NCI-H2196 treated with DMSO at 0.1 percent for 48 hours (cell line): ENCODE data around the gene TPI1.
"Not testable (repeated sequence)": the region's sequence is repeated elsewhere in the genome, so short reads cannot be mapped to it uniquely, and the experiment has no call there.

Experiments
- DNase-seq: peaks from one replicate; lab custom pipeline; 2025; ENCODE audit not compliant: unreplicated experiment; lab: John Stamatoyannopoulos, UW

The TPI1 gene

GRCh38 chr12:6890789-6891645 is 23.7 kb downstream of the TPI1 start:
- DNase-seq, result peak; percentile 55

- no peak for DNase-seq
Observed at GRCh38 chr12:6891646-6892001, 24.3 kb downstream of the TPI1 start.

GRCh38 chr12:6892683-6893082 is 25.4 kb downstream of the TPI1 start:
- not testable (repeated sequence) for DNase-seq

GRCh38 chr12:6894321-6894720 is 27.0 kb downstream of the TPI1 start:
- DNase-seq, result no peak

DNA sequence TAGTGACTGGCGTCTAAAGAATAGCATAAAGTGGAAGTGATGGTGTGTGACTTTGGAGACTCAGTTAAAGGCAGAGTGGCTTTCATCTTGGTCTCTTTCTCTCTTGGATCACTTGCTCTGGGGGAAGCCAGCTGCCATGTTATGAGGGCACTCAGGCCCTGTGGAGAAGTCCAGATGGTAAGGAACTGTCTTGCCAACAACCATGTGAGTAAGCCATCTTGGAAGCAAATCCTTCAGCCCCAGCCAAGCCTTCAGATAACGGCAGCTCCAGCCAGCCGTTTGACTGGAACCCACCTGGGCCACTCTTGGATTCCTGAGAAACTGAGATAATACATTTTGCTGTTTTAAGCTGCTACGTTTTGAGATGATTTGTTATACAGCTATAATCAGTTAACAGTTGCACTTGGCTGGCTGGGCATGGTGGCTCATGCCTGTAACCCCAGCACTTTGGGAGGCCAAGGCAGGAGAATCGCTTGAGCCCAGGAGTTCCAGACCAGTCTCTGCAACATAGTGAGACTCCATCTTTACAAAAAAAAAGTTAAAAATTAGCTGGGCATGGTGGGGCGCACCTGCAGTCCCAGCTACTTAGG is 29.6 kb downstream of the TPI1 start:
- DNase-seq, result no peak

GRCh38 chr12:6899427-6899826 is 32.1 kb downstream of the TPI1 start:
- no peak for DNase-seq

DNA sequence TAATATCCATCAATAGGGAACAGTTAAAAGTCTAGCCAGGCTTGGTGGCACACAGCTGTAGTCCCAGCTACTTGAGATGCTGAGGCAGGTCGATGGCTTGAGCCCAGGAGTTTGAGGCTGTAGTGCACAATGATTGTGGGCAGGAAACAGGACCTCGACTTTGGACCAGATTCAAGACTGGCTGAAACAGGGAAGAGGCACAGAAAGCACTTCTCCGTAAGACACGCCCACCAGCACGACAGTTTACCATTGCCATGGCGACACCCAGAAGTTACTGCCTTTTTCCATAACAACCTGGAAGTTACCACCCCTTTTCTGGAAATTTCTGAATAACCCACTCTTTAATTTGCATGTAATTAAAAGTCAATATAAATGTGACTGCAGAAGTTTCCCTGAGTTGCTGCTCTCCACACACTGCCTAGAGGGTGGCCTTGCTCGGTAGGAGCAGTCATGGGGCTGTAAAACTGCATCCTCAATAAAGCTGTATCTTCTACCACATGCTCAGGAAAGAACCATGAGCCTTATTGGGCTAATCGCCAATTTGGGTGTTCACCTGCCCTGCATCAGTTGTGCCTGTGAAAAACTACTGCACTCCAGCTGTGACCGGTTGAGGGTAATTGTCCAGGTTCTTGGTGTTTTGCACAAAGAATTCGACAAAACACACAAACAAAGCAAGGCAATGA is 32.6 kb downstream of the TPI1 start:
- peak; percentile 38 for DNase-seq

- no peak for DNase-seq
Observed at GRCh38 chr12:6902448-6902847, 35.1 kb downstream of the TPI1 start.

DNA sequence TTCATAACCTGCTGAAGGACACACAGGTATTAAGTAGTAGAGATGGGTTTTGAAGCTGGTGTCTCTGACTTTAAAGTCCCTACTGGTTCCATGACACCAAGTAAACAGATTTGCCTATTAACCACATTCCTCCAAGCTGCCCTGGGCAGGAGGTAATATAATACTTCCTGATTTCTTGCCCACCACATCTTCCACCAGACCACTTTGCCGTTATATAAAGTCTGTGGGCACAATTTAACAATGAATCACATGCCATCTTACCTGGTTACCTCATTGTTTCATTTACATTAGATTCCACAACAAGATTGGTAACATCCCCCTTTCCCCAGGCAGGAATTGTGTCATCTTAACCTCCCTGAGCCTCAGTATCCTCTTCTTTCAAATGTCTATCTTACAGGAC is 36.4 kb downstream of the TPI1 start:
- DNase-seq, result no peak

DNA sequence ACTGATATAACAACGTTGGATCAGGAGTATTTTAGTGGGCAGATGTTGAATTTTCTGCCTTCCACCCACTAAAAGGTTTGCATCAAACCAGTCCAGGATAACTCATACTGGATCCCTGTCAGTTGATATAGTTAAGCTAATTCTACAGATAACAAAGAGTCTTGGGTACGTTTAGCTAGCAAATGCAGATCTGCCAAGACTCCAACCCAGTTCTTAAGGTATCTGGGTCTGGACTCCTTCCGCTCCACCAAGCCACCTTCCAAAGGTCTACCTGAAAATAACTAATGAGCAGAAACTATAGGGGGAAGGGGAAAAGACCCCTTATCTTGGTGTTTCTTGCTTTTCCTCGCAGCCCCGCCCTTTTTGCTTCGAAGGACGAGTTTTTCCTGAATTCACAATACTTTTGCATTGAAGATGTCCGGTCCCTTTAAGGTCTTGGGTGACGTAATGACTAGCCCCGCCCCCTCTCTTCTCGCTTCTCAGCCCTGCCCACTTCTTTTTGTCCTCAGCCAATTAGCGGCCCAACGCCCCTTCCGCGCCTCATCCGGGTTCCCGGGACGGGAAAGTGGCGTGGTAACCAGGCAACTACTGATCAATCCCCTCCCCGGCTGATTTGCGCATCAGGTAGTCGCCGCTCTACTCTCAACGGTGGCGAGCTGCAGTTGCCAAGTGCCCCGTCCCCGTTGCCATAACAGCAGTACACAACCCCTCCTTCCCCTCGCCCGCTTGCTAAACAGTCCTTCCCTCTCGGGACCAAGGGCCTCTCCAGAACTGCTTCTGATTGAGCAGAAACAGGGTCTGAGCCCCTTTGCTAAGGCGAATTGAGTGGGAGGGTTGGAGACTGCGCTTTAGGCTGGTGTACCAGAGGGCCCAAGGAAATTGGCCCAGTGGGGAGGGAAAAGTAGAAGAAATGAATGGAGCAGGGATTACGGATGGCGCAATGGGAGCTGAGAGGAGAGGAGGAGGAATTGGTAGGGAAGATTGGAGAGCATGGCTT is 37.2 kb downstream of the TPI1 start, which contains the start of gene LRRC23:
LRRC23 (plus strand) TSS at position 543 of the 997 bp plus-strand sequence. CDS start 812 bp downstream, outside the sequence.
- peak; percentile 76 for DNase-seq

- no peak for DNase-seq
Observed at GRCh38 chr12:6905414-6906040, 38.2 kb downstream of the TPI1 start.

DNA sequence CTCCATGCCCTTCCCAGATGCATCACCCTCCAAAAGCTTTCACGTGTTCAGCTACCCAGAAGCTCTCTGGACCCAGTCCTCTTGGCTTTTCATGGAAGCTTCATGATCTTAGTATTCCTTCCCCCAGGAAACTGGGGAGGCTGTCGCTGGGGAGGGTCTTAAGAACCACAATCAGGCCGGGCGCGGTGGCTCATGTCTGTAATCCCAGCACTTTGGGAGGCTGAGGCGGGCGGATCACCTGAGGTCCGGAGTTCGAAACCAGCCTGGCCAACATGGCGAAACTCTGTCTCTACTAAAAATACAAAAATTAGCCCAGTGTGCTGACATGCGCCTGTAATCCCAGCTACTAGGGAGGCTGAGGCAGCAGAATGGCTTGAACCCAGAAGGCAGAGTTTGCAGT is 40.8 kb downstream of the TPI1 start:
- not testable (repeated sequence) for DNase-seq

DNA sequence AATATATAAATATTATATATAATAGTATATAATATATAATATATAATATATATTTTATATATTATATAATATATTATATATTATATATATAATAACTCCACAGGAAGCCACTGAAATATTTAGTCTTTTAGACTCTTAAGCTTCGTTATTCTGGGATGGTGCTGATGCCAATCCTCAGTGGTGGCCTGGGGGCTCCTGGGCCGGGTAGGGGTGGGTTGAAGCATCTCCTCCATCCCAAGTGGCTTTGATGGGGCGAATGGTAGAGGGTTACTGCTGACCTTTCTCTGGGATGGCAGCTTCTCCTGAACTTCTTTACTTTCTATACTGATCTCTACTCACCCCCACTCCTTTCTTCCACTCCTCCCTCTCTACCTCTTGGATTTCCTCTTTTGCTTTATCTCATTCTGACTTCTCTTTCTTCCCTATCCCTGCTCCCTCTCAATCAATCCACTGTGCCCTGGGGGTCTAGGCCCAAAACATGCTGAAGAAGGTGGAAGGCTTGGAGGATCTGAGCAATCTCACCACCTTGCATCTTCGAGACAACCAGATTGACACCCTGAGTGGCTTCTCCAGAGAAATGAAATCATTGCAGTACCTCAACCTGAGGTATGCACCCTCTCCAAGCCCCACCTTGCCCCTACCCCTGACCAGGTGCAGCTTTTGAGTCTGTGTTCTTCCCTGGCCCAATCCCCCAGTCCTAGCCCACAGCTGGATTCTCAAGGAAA is 42.3 kb downstream of the TPI1 start:
- no peak for DNase-seq

- no peak for DNase-seq
Observed at GRCh38 chr12:6912164-6912935, 45.0 kb downstream of the TPI1 start.

DNA sequence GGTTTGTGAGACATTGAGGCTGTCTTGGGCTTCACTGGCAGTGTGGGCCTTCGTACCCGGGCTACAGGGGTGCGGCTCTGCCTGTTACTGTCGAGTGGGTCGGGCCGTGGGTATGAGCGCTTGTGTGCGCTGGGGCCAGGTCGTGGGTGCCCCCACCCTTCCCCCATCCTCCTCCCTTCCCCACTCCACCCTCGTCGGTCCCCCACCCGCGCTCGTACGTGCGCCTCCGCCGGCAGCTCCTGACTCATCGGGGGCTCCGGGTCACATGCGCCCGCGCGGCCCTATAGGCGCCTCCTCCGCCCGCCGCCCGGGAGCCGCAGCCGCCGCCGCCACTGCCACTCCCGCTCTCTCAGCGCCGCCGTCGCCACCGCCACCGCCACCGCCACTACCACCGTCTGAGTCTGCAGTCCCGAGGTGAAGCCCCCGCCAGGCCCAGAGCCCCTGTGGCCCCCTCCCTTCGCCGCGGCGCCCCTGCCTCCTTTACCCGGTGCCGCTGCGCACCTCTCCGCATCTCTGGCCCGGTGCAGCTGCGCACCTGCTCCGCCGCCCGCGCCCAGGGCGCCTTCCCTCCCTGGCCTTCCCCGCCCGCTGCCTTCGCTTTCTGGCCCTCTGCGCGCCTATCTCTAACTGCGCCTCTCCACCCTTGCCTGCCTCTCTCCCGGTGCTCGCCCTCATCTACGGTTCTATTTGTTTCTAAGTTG is 47.1 kb downstream of the TPI1 start, which contains the start of gene ENO2:
ENO2 (plus strand) TSS at position 335 of the 701 bp plus-strand sequence. CDS start 1,253 bp downstream, outside the sequence.
- peak; percentile 13 for DNase-seq

DNA sequence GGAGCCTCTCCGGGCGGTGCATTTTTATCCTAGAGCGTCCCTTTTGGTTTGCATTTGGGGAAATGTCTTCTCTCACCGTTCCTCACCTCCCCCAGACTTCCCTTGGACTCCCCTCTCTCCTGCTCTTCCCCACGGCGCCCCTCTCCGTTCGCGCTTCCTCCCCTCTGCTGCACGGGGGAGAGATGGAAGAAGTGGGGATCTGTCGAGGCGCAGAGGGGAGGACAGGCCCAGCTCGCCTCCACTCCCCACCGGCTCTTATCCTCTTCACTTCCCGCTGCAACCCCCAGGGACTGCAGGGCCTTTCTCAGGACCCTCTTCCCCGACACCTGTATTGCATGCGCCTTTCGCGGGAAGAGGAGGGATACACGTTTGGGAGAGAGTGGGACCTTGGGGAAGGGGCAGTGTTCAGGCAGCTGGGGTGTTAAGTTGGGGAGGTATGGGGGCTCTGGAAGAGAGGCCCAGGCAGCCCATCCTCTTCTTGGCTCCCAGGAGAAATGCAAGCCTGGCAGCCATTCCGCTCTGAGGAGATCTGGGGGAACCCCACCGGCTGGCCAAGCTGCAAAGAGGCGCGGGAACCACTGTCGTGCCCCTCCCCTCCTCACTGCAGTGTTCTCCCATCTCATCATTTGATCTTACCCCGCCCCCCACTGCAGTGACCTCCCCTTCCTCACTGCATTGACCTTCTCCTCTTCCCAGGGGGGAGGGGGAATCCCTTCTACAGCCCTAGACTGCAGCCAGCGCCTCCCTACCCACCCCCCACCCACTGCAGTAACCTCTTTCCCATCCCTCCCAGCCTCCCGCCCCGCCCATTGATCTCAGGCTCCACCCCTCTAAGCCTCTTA is 47.8 kb downstream of the TPI1 start:
- no peak for DNase-seq

GRCh38 chr12:6915789-6916285 is 48.5 kb downstream of the TPI1 start:
- DNase-seq, result no peak
